ENCODE measurements around the gene UNK. TPM values are rescaled to one million over a fixed set of nuclear protein-coding genes. Genes with fewer than 3 reads are reported as not detected.

UNK gene
- total and polyA plus RNA-seq, 2 donors, result 13.7 to 31.6 TPM

DNA sequence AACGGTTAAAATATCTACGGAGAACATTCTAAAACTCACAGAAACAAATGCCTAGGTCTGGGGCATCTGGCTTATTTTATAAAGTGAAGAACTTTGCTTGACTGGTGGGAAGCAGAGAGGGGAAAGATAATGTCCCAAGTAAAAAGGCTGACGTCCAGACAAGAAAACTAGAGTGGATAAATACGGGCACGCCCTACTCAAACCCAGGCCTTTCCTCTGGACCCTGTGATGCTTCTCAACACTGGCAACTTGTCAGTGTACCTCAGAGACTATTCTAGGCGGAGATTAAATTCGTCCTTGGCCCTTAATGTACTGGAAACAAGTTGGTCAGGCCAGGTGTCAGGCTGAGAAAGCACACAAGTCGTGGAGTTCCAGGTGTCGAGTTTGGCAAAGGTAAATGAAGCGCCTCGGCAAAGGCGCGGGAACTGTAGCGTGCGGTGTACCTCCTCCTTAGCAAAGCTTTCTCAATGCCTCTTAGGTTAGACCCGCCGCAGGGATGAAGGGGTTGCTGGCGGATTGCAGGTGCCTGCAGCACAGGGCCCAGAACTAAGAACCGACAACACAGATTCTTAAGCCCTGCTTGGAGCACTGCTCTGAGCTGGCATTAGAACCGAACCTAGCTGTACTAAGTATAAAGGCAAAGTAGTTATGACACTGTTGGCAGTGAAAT lies 668 bp upstream of the UNK start:
- no peaks in the 10 kb centered on the region for H3K27me3 ChIP-seq (ENCODE audit: control insufficient read depth in 2 of 2, insufficient read depth in 1 of 2, low read length in 1 of 2)
- H3K27ac ChIP-seq (ENCODE audit: low read depth in 1 of 2, low read length in 1 of 2), result peak overlapping the region; percentile 100
- H3K36me3 ChIP-seq (ENCODE audit: control insufficient read depth in 2 of 2, insufficient read depth in 2 of 2, low read length in 1 of 2), result peaks cover 1 to 10% of the 10 kb centered on the region in 2 donors
- H3K4me1 ChIP-seq (ENCODE audit: control insufficient read depth in 2 of 2, insufficient read depth in 2 of 2, low read length in 2 of 2), result peaks cover 21 to 42% of the 10 kb centered on the region in 2 donors
- WGBS, result 67% methylated on average over 20 of the region's 20 CpGs
- peak in 1 of 9 donors; percentile 53 for DNase-seq (ENCODE audit: low read depth in 6 of 9, low spot score in 9 of 9)
- H3K4me3 ChIP-seq (ENCODE audit: low read length in 2 of 2), result peak overlapping the region; percentile 84 to 86
- H3K9me3 ChIP-seq (ENCODE audit: control insufficient read depth in 2 of 2, insufficient read depth in 1 of 2, low read length in 1 of 2), result peaks cover 0 to 4% of the 10 kb centered on the region in 2 donors

DNA sequence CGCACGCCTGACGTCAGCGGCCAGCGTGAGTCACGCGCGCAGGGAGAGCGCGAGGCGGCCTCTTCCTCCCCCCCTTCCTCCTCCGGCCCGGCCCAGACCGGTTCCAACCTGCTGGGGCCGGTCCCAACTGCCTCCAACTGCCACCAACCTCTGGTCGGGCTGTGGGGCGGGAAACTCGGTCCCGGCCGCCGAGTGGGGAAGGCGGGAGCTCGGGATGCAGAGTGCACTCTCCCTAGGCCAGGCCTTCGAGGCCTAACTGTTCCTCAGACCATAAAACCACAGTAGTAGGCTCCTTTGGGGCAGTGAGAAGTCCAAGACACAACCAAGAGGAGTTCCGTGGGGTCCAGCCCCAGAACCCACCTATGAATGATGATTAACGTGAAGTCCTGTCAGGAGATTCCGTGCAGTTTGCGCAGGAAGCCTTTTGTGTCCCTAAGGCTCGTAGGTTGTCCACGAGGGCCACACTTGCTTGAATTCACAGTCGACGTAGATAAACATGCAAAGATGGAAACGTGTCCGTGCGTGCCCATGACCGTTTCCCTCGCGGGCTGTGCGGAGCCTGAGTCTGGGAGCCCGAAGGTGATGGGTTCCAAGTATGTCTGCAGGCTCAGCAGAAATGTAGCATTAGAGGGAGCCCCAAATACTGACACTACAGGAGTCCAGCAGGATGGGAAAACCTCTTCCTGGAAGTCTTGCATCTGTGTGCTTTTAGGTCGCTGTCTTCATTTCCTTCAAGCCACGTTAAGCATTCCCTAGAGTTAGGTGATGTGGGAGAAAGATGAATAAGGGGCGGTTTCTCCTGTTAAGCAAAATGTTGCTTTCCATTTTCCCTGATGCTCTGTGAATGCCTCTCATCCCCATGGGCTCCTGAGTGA lies 647 bp downstream of the UNK start:
- 17% methylated on average over 43 of the region's 43 CpGs for WGBS
- Histone ChIP-seq H3K36me3 (ENCODE audit: control insufficient read depth in 2 of 2, insufficient read depth in 2 of 2, low read length in 1 of 2) (peaks cover 0 to 10% of the 10 kb centered on the region in 2 donors), H3K9me3 (ENCODE audit: control insufficient read depth in 2 of 2, insufficient read depth in 1 of 2, low read length in 1 of 2) (peaks cover 0 to 4% of the 10 kb centered on the region in 2 donors), H3K4me1 (ENCODE audit: control insufficient read depth in 2 of 2, insufficient read depth in 2 of 2, low read length in 2 of 2) (peaks cover 21 to 42% of the 10 kb centered on the region in 2 donors), H3K4me3 (ENCODE audit: low read length in 2 of 2) (peak overlapping the region; percentile 84 to 86), H3K27ac (ENCODE audit: low read depth in 1 of 2, low read length in 1 of 2) (peak overlapping the region; percentile 100), H3K27me3 (ENCODE audit: control insufficient read depth in 2 of 2, insufficient read depth in 1 of 2, low read length in 1 of 2) (no peaks in the 10 kb centered on the region)
- peak in 6 of 9 donors; percentile 71 to 92 (median 90) for DNase-seq (ENCODE audit: low read depth in 6 of 9, low spot score in 9 of 9)

DNA sequence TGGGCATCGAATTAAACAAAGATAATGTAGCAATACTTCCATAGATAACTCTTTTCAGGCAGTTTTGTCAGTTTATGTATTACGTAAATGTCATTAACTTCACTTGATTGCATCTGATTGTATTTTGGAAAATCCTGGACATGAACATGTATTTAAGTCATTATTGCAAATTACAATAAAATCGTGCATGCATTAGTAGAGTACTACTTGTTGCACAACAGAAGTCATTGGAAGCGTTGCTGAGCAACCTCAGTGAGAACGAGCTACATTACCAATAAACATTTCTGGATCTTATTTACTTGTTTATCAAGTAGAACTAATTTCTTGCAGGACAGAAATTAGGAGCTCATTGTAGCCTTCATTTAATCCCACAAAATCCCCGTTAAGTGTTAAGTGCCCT lies 6.6 kb downstream of the UNK start:
- H3K9me3 ChIP-seq (ENCODE audit: control insufficient read depth in 2 of 2, insufficient read depth in 1 of 2, low read length in 1 of 2), result no peaks in the 10 kb centered on the region
- H3K4me1 ChIP-seq (ENCODE audit: control insufficient read depth in 2 of 2, insufficient read depth in 2 of 2, low read length in 2 of 2), result peaks cover 6 to 11% of the 10 kb centered on the region in 2 donors
- H3K27ac ChIP-seq (ENCODE audit: low read depth in 1 of 2, low read length in 1 of 2), result no peak overlapping the region
- no peaks in the 10 kb centered on the region for H3K27me3 ChIP-seq (ENCODE audit: control insufficient read depth in 2 of 2, insufficient read depth in 1 of 2, low read length in 1 of 2)
- 97% methylated on average over 6 of the region's 6 CpGs for WGBS
- peaks cover 8 to 52% of the 10 kb centered on the region in 2 donors for H3K36me3 ChIP-seq (ENCODE audit: control insufficient read depth in 2 of 2, insufficient read depth in 2 of 2, low read length in 1 of 2)
- H3K4me3 ChIP-seq (ENCODE audit: low read length in 2 of 2), result no peak overlapping the region
- DNase-seq (ENCODE audit: low read depth in 6 of 9, low spot score in 9 of 9), result no peak

DNA sequence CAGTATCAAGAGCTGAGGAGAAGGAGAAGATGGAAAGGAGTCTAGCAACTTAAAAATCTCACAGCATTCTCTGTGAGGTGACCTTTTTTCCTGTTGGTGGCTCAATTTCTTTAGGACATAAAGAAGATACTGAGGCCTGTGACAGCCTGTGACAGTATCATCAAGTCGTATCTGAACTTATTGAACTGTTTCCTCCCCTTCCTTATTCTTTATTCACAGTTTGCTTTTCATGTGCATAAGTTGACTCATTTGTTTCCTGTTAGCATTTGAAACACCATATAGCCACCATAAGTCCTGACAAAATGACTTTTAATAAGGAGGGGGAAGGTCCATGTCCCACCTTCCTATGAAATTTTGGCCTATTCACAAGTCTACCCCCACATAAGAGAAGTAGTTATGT lies 8.9 kb downstream of the UNK start:
- 84% methylated on average over 1 of the region's 1 CpG for WGBS
- no peak overlapping the region for H3K27ac ChIP-seq (ENCODE audit: low read depth in 1 of 2, low read length in 1 of 2)
- H3K27me3 ChIP-seq (ENCODE audit: control insufficient read depth in 2 of 2, insufficient read depth in 1 of 2, low read length in 1 of 2), result no peaks in the 10 kb centered on the region
- H3K36me3 ChIP-seq (ENCODE audit: control insufficient read depth in 2 of 2, insufficient read depth in 2 of 2, low read length in 1 of 2), result peaks cover 14 to 60% of the 10 kb centered on the region in 2 donors
- H3K4me1 ChIP-seq (ENCODE audit: control insufficient read depth in 2 of 2, insufficient read depth in 2 of 2, low read length in 2 of 2), result no peaks in the 10 kb centered on the region
- no peaks in the 10 kb centered on the region for H3K9me3 ChIP-seq (ENCODE audit: control insufficient read depth in 2 of 2, insufficient read depth in 1 of 2, low read length in 1 of 2)
- DNase-seq (ENCODE audit: low read depth in 6 of 9, low spot score in 9 of 9), result no peak
- no peak overlapping the region for H3K4me3 ChIP-seq (ENCODE audit: low read length in 2 of 2)

DNA sequence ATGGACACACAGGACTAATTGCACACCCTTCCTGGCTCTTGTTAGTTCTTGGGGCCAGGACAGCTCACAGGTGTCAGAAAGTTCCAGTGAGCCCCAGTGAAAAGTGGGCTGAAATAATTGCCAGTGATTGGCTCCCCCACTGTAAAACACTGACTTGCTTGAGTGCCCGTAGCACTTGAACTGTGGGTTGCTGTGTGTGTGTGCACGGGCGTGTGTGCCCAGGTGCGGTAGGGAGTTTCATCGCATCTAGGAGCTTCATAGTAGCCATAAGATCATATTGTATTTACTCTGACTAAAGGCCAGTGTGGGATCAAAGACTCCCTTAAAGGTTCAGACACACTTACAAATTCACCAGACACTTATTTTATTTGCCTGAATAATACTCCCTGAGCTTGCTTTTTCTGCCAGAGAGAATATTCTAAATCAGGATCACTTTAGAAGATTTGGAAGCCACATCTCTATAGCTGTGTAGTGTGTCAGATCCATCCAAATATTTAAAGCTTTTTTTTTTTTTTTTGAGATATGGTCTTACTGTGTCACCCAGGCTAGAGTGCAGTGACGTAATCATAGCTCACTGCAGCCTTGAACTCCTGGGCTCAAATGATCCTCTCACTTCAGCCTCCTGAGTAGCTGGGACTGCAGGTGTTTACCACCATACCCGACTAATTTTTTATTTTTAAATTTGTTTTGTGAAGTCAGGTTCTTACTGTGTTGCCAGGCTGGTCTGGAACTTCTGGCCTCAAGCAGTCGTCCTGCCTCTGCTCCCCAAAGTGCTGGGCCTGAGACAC lies 11.4 kb downstream of the UNK start:
- Histone ChIP-seq H3K27ac (ENCODE audit: low read depth in 1 of 2, low read length in 1 of 2) (no peak overlapping the region), H3K27me3 (ENCODE audit: control insufficient read depth in 2 of 2, insufficient read depth in 1 of 2, low read length in 1 of 2) (no peaks in the 10 kb centered on the region), H3K4me3 (ENCODE audit: low read length in 2 of 2) (no peak overlapping the region), H3K36me3 (ENCODE audit: control insufficient read depth in 2 of 2, insufficient read depth in 2 of 2, low read length in 1 of 2) (peaks cover 26 to 76% of the 10 kb centered on the region in 2 donors), H3K4me1 (ENCODE audit: control insufficient read depth in 2 of 2, insufficient read depth in 2 of 2, low read length in 2 of 2) (no peaks in the 10 kb centered on the region), H3K9me3 (ENCODE audit: control insufficient read depth in 2 of 2, insufficient read depth in 1 of 2, low read length in 1 of 2) (no peaks in the 10 kb centered on the region)
- WGBS, result over 99% methylated on average over 8 of the region's 8 CpGs
- no peak for DNase-seq (ENCODE audit: low read depth in 6 of 9, low spot score in 9 of 9)

DNA sequence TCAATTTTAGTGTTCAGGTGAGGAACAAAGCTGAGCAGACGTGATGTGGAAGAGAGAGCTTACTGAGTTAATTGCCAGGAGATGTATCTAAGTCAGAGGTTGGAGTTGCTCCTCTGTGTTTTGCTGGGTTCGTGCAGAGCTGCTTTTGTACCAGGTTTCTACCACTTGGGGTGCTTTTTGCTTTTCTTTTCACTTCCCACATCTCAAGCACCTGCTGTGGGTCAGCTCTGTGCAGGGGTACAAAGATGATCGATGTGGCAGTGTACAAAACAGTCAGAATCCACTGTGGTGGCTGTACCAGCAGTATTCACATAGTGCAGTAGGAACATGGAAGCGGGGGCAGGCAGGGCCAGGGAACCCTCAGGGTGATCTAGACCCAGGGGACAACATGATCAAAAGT lies 14.8 kb downstream of the UNK start:
- Histone ChIP-seq H3K4me3 (ENCODE audit: low read length in 2 of 2) (no peak overlapping the region), H3K36me3 (ENCODE audit: control insufficient read depth in 2 of 2, insufficient read depth in 2 of 2, low read length in 1 of 2) (peaks cover 27 to 56% of the 10 kb centered on the region in 2 donors), H3K27me3 (ENCODE audit: control insufficient read depth in 2 of 2, insufficient read depth in 1 of 2, low read length in 1 of 2) (no peaks in the 10 kb centered on the region), H3K9me3 (ENCODE audit: control insufficient read depth in 2 of 2, insufficient read depth in 1 of 2, low read length in 1 of 2) (no peaks in the 10 kb centered on the region), H3K4me1 (ENCODE audit: control insufficient read depth in 2 of 2, insufficient read depth in 2 of 2, low read length in 2 of 2) (no peaks in the 10 kb centered on the region), H3K27ac (ENCODE audit: low read depth in 1 of 2, low read length in 1 of 2) (no peak overlapping the region)
- 96% methylated on average over 4 of the region's 4 CpGs for WGBS
- no peak for DNase-seq (ENCODE audit: low read depth in 6 of 9, low spot score in 9 of 9)

DNA sequence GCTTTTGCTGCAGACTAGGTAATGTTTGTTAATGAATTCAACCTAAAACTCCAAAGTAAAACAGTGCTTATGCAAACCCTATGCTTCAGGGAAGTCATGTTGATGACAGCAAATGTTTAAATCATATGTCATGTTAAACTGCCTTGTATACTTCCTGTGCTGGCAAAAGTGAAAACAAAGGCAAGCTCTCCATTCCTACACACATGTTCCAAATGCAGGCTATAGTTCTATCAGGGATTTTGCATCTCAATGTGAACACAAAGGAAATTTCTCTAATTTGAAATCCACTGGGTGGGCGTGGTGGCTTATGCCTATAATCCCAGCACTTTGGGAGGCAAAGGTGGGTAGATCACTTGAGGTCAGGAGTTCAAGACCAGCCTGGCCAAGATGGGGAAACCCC lies 19.3 kb downstream of the UNK start:
- no peak overlapping the region for H3K4me3 ChIP-seq (ENCODE audit: low read length in 2 of 2)
- H3K9me3 ChIP-seq (ENCODE audit: control insufficient read depth in 2 of 2, insufficient read depth in 1 of 2, low read length in 1 of 2), result no peaks in the 10 kb centered on the region
- 96% methylated on average over 1 of the region's 1 CpG for WGBS
- no peak overlapping the region for H3K27ac ChIP-seq (ENCODE audit: low read depth in 1 of 2, low read length in 1 of 2)
- H3K36me3 ChIP-seq (ENCODE audit: control insufficient read depth in 2 of 2, insufficient read depth in 2 of 2, low read length in 1 of 2), result peaks cover 30 to 32% of the 10 kb centered on the region in 2 donors
- no peaks in the 10 kb centered on the region for H3K27me3 ChIP-seq (ENCODE audit: control insufficient read depth in 2 of 2, insufficient read depth in 1 of 2, low read length in 1 of 2)
- H3K4me1 ChIP-seq (ENCODE audit: control insufficient read depth in 2 of 2, insufficient read depth in 2 of 2, low read length in 2 of 2), result no peaks in the 10 kb centered on the region
- DNase-seq (ENCODE audit: low read depth in 6 of 9, low spot score in 9 of 9), result no peak

DNA sequence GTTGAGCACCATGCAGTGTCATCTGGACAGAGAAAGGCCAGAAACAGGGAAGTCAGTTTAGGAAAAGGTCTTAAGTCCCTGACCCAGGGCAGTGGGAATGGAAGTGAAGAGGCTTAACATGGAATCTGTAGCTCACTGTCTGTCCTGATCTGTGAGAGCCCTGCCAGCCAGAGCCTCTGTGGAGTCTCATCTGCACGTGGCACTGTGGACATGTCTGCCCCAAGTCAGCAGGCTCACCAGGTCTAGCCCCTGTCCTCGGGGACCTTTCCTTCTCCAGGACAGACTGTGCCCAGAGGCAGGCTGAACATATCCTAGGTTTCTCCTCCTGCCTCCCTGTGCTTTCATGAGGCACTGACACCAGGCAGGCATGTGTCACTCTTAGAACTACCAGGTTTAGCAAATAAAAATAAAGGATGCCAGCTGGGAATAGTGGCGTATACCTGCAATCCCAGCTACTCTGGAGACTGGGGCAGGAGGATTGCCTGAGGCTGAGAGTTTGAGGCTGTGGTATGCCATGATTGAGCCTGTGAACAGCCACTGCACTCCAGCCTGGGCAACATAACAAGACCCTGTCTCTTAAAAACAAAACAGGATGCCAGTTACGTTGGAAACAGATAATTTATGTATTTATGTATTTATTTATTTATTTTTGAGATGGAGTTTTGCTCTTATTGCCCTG lies 22.4 kb downstream of the UNK start:
- 97% methylated on average over 4 of the region's 4 CpGs for WGBS
- no peak overlapping the region for H3K4me3 ChIP-seq (ENCODE audit: low read length in 2 of 2)
- H3K27ac ChIP-seq (ENCODE audit: low read depth in 1 of 2, low read length in 1 of 2), result no peak overlapping the region
- no peaks in the 10 kb centered on the region for H3K4me1 ChIP-seq (ENCODE audit: control insufficient read depth in 2 of 2, insufficient read depth in 2 of 2, low read length in 2 of 2)
- H3K9me3 ChIP-seq (ENCODE audit: control insufficient read depth in 2 of 2, insufficient read depth in 1 of 2, low read length in 1 of 2), result no peaks in the 10 kb centered on the region
- no peak for DNase-seq (ENCODE audit: low read depth in 6 of 9, low spot score in 9 of 9)
- H3K27me3 ChIP-seq (ENCODE audit: control insufficient read depth in 2 of 2, insufficient read depth in 1 of 2, low read length in 1 of 2), result no peaks in the 10 kb centered on the region
- peaks cover 32 to 48% of the 10 kb centered on the region in 2 donors for H3K36me3 ChIP-seq (ENCODE audit: control insufficient read depth in 2 of 2, insufficient read depth in 2 of 2, low read length in 1 of 2)

All from thymus (tissue), 11 donors.